ENCODE data around the gene KIF26B.

- TF ChIP-seq CTCF (IDR thresholded peaks at IDR 0.05; ENCODE audit: poor library complexity, severe bottlenecking) (no peak), TAF1 (IDR thresholded peaks at IDR 0.05; ENCODE audit: low read depth) (no peak)
Observed at GRCh38 chr1:245105042-245105441, 49.7 kb upstream of the KIF26B start.

Data from neural cell (in vitro differentiated cells).